DND-41 (cell line): ENCODE measurements around the gene UNC79.

ENCODE experiments used
- CTCF ChIP-seq: IDR thresholded peaks from 2 replicates; pipeline ENCODE4 v1.5.1; 2012; ENCODE audit warnings: borderline replicate concordance, low read length, moderate library complexity, mild to moderate bottlenecking; ENCODE audit not compliant: poor library complexity, severe bottlenecking; ENCODE audit errors: extremely low read depth
- EZH2 ChIP-seq: IDR thresholded peaks from 3 replicates; pipeline ENCODE4 v1.6.1; 2012; ENCODE audit warnings: borderline replicate concordance, low read depth, mild to moderate bottlenecking, moderate library complexity, low read length, inconsistent platforms; ENCODE audit not compliant: severe bottlenecking

- TF ChIP-seq EZH2 (no peak), CTCF (no peak)
Observed at GRCh38 chr14:93643676-93644075, 212.9 kb downstream of the UNC79 start.
